Stimulated activated CD8-positive, alpha-beta memory T cell treated with anti-CD3 and anti-CD28 coated beads, Interleukin-2, amount 100 ng/mL, for 1 hour (primary cell): ENCODE measurements around the gene ANTKMT.
A peak's percentile ranks its signal among the peaks of the same experiment; 100 is the strongest.

Source experiments
- DNase-seq, 2 donors: peaks; one replicate each; pipeline ENCODE4 v3.0.0-alpha.2; 2020; ENCODE audit warnings: low read depth in 2 of 2

ANTKMT gene, protein sequence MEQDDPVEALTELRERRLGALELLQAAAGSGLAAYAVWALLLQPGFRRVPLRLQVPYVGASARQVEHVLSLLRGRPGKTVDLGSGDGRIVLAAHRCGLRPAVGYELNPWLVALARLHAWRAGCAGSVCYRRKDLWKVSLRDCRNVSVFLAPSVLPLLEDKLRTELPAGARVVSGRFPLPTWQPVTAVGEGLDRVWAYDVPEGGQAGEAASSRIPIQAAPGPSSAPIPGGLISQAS

DNA sequence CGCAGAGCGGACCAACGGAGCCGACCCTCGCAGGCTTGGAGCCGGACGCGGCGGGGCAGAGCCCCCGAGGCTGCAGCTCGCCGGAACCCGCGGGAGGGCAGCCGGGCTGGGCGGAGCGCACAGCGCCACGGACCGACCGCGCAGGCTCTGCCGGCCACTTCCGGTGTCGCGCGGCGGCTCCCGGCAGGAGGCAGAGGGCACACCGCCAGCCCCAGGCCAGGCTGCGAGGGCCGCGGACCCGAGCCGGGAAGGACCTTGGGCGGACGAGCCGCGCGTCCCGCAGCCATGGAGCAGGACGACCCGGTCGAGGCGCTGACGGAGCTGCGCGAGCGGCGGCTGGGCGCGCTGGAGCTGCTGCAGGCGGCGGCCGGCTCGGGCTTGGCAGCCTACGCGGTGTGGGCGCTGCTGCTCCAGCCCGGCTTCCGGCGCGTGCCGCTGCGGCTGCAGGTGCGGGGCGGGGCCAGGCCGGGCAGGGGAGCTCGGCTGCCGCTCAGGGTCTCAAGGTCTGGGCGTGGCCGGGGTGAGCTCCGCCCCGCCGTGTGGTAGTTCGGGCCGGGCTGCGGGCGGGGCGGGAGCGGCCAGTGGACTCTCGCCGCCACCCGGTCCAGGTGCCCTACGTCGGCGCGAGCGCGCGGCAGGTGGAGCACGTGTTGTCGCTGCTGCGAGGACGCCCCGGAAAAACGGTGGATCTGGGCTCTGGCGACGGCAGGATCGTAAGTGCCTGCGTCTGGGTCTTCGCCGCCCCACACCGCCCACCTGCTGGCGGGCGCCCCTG lies at the start of gene ANTKMT:
Gene ANTKMT, plus strand, starts transcription at position 157 of the 775 bp plus-strand sequence. Its CDS starts 129 bp downstream, at position 286.
- DNase-seq: peak in 1 of 2 donors; percentile 53

DNA sequence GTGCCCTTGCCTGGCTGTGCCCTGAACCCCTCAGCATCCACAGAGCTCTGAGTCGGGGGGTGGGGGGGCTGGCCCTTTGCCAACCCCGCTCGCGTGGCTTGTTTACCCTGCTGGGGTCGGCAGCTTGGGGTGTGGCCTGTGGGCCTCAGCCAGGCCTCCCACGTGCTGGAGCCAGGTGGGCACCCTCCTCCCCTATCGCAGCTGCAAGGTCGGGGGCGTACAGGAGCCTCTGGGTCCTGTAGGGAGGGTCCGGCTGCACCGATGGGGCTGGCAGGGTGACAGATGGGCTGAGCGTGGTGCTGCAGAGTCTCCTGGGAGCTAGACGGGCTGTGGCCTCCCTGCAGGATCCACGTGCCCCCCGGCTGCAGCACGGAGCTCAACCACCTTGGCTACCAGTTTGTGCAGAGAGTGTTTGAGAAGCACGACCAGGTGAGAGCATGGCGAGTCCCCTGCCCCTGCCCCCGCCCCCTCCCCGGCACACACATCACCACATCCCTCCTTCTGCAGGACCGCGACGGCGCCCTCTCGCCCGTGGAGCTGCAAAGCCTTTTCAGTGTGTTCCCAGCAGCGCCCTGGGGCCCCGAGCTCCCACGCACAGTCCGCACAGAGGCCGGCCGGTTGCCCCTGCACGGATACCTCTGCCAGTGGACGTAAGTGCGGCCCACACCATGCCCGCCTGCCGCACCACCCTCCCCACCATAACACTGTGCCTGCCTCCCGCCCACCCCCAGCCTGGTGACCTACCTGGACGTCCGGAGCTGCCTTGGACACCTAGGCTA lies 49.4 kb upstream of the ANTKMT start:
- DNase-seq: no peak

DNA sequence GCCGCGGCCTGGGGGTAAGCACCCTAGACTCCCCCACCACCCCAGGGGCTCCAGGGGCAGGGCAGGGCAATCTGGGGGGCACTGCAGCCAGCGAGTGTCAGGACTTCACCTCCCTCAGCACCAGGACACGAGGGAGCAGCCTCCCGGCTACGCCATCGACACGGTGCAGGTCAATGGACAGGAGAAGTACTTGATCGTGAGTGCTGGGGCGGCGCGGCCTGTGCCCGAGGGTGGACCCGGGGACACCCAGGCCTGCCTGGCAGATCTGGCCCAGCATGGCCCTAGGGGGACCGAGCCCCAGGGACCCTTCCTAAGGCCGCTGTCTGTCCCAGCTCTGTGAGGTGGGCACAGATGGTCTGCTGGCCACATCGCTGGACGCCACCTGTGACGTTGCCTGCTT lies 48.6 kb upstream of the ANTKMT start:
- DNase-seq: no peak

- DNase-seq: no peak
These were observed 48.1 kb upstream of the ANTKMT start for GRCh38 chr16:672851-673250.

GRCh38 chr16:673399-673991 lies 47.5 kb upstream of the ANTKMT start:
- DNase-seq: no peak

- no peak for DNase-seq
These were observed 46.6 kb upstream of the ANTKMT start for GRCh38 chr16:674214-674881.

- DNase-seq: no peak
These were observed 45.7 kb upstream of the ANTKMT start, which contains the start of gene RHBDL1 for GRCh38 chr16:674968-675883. RHBDL1 (plus strand) TSS chr16:675671; CDS start chr16:675791, 120 bp downstream.

DNA sequence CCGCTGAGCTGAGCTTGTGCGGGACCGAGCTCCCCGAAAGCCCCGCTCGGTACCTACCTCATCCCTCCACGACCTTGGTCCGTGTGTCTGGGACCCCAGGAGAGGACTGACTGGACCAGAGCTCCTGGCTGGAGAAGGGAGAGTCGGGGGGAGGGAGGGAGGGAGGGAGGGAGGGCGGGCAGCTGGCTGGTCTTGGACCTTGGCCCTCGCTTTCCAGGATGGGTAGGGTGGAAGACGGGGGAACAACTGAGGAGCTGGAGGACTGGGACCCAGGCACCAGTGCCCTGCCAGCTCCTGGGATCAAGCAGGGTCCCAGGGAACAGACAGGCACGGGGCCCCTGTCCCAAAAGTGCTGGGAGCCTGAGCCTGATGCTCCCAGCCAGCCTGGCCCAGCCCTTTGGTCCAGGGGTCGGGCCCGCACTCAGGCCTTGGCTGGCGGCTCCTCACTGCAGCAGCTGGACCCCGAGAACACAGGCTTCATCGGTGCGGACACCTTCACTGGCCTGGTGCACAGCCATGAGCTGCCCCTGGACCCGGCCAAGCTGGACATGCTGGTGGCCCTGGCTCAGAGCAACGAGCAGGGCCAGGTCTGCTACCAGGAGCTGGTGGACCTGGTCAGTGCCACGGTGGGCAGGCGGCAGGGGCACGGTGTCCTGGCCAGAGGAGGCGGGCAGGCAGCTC lies 44.9 kb upstream of the ANTKMT start:
- DNase-seq: no peak

DNA sequence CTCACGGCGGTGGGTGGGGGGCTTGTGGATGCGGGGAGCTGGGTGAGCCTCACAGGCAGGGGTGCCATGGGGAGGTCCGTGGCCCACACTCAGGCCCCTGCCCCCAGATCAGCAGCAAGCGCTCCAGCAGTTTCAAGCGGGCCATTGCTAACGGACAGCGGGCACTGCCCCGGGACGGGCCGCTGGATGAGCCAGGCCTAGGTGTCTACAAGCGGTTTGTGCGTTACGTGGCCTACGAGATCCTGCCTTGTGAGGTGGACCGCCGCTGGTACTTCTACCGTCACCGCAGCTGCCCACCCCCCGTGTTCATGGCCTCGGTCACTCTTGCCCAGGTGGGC lies 44.4 kb upstream of the ANTKMT start:
- DNase-seq: no peak

GRCh38 chr16:676913-677312 lies 44.0 kb upstream of the ANTKMT start:
- no peak for DNase-seq

DNA sequence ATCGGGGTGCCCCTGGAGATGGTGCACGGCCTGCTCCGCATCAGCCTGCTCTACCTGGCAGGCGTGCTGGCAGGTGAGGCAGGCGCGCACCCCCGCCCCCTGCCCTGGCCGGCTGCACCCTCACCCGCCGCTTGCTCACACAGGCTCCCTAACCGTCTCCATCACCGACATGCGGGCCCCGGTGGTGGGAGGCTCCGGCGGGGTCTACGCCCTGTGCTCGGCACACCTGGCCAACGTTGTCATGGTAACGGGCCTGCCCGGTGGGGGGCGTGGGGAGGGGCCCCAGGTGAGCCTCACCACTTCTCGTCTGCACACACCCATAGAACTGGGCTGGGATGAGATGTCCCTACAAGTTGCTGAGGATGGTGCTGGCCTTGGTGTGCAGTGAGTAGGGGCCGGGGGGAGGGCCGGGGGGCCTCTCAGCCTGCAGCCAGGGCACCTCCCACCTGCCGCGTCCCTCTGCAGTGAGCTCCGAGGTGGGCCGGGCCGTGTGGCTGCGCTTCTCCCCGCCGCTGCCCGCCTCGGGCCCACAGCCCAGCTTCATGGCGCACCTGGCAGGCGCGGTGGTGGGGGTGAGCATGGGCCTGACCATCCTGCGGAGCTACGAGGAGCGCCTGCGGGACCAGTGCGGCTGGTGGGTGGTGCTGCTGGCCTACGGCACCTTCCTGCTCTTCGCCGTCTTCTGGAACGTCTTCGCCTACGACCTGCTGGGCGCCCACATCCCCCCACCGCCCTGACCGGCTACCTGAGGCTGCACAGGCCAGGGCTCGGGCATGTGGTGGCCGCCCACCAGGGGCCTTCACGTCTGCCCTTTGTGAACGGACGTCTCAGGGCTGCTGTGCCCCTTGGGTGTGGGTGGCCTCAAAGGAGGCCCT lies 43.4 kb upstream of the ANTKMT start:
- no peak for DNase-seq

GRCh38 chr16:678209-678857 lies 42.6 kb upstream of the ANTKMT start:
- DNase-seq: no peak

DNA sequence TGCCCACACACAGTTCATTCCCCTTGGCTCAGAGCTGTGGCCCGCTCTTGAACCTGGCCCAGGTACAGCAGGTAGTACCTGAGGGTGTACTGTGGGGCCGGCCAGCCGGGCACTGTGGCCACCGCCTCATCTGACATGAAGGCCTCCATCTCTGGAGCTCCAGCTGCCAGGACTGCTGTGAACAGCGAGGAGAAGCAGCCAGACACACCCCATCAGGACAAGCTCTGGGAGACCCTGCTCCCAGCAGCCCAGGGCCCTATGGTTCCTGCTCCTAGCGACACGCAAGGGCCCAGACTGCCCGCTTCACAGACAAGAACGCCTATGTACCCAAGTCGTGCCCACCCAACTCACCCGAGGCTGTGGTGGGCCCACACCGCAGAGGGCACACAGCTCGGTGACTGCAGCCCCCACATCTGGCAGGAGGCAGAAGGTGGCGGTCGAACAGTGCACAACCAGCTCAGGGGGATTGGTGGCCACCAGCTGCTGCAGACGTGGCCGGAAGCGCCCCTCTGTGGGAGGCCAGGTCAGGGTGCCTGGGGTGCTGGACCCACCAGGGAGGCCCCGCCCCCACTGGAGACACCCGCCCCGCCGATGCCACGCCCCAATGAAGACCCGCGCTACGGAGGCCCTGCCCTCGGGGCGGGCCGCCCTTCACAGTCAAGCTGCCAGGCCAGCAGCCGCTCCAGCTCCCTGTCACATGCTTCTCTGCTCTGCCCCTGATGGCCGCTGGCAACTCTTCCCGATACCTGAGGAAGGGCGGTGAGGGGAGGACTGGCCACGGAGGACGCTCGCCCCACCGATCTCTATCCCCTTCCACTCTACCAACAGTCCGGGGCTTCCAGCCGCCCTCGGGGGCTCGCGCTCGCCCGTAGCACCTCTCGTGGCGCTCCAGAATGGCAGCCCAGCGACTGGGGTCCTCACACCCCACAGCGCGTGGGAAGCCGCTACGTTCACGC lies 41.8 kb upstream of the ANTKMT start:
- DNase-seq: peak in 1 of 2 donors; percentile 35

GRCh38 chr16:679814-680624 lies 40.9 kb upstream of the ANTKMT start, which contains the start of gene STUB1:
STUB1 (plus strand) TSS chr16:680410; CDS start chr16:680526, 116 bp downstream.
- DNase-seq: peak; percentile 65 to 83

DNA sequence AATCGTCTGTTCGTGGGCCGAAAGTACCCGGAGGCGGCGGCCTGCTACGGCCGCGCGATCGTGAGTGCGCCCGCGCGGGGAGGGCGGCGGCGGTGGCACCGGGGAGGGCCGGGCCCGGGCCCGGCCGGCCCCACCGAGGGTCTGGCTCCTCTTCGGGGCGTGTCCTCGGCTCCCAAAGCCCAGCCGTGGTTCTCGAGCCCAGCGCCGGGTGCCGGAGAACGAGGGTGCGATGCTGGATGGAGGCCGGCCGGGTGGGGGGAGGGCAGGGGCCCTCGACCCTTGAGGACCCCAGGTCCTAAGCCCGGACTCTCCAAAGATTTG lies 40.4 kb upstream of the ANTKMT start:
- DNase-seq: no peak

- no peak for DNase-seq
These were observed 39.8 kb upstream of the ANTKMT start for GRCh38 chr16:680967-681745.
